Fibroblast of the aortic adventitia (primary cell): ENCODE results near the gene TLE6. TPM values are rescaled to one million over a fixed set of nuclear protein-coding genes. Genes with fewer than 3 reads are reported as not detected.

Experiments
- DNase-seq: peaks from one replicate; pipeline ENCODE4 v3.0.0-alpha.2; 2010; ENCODE audit warnings: low read depth
- H3K4me3 ChIP-seq: 2 replicates; pipeline ENCODE4 v1.5.1; 2011; ENCODE audit warnings: low read depth, mild to moderate bottlenecking, control low read depth, low read length, moderate library complexity
- CTCF ChIP-seq: IDR thresholded peaks from 2 replicates; pipeline ENCODE4 v1.5.1; 2011; ENCODE audit warnings: mild to moderate bottlenecking, low read length, control low read depth, inconsistent platforms; ENCODE audit not compliant: insufficient read depth
- total RNA-seq: library from RNA; depleted of rRNA; stranded (reverse); fragments of >200 nt; gene quantifications from 2 replicates; pipeline ENCODE4 v1.2.3, GENCODE V29; 2012; ENCODE audit warnings: low replicate concordance

TLE6 gene
- total RNA-seq, 1 donor, result 0.18 TPM

- no peak overlapping the region for H3K4me3 ChIP-seq
- TF ChIP-seq CTCF, result no peak
- no peak for DNase-seq
These were observed 1.4 kb downstream of the TLE6 start for GRCh38 chr19:2978772-2979171.

- TF ChIP-seq CTCF, result no peak
- H3K4me3 ChIP-seq, result no peak overlapping the region
- no peak for DNase-seq
These were observed 4.5 kb downstream of the TLE6 start for GRCh38 chr19:2981898-2982297.

GRCh38 chr19:2982561-2982960 is 5.2 kb downstream of the TLE6 start:
- no peak for DNase-seq
- no peak for TF ChIP-seq CTCF

GRCh38 chr19:2982983-2983350 is 5.6 kb downstream of the TLE6 start:
- peak; percentile 96 for DNase-seq
- H3K4me3 ChIP-seq, result no peak overlapping the region
- TF ChIP-seq CTCF, result no peak

More at GRCh38 chr19:2982561-2982960, 5.2 kb downstream of the TLE6 start:
- no peak overlapping the region for H3K4me3 ChIP-seq

GRCh38 chr19:2983351-2984214 is 6.2 kb downstream of the TLE6 start:
- peak overlapping the region; percentile 54 for H3K4me3 ChIP-seq
- TF ChIP-seq CTCF, result no peak
- DNase-seq, result peak; percentile 79

GRCh38 chr19:2984215-2984528 is 6.8 kb downstream of the TLE6 start:
- peak overlapping the region; percentile 54 for H3K4me3 ChIP-seq
- no peak for TF ChIP-seq CTCF
- DNase-seq, result no peak
